ENCODE measurements around the gene B4GAT1. TPM values are rescaled to one million over a fixed set of nuclear protein-coding genes. Genes with fewer than 3 reads are reported as not detected.

The B4GAT1 gene
- total and polyA plus RNA-seq, 9 of the 15 experiments (the other 6 are each of a cell fraction or from before 2014, with no cell fraction given) = 0.86 to 9.5 (median 3.8) TPM

GRCh38 chr11:66336234-66337102 is 11.0 kb downstream of the B4GAT1 start, which contains the start of gene RIN1:
TSS of gene RIN1 (minus strand) at chr11:66336434. CDS start at chr11:66336402, 32 bp downstream.
- 0 out of 2 replicates have a peak within 1 kb of the TSS, but pooled peaks have one; percentile 8 for H2AFZ ChIP-seq (ENCODE audit: low read depth, low read length)
- FAIRE-seq (peak; percentile 93), ATAC-seq (peak; percentile 89), DNase-seq (ENCODE audit: extremely low read depth in 1 of 4, low spot score in 3 of 4) (peak; percentile 81 to 85 (median 84))
- in situ Hi-C loops (cut with MboI) (no loop called here), intact Hi-C loops (cut with micrococcal nuclease) (loop anchor here (1.0 kb wide), 1 partner anchor 24 kb away; no protein-coding TSS in a partner anchor)
- peaks cover 43% of the 10 kb centered on the region; the same call in 2 of the 3 replicates for H3K36me3 ChIP-seq (ENCODE audit: control insufficient read depth, insufficient read depth, low read length)
- H3K4me2 ChIP-seq (ENCODE audit: insufficient read depth, low read length) = no peak within 1 kb of the TSS; the same call in 1 of the 2 replicates
- H3K4me3 ChIP-seq = no peak within 1 kb of the TSS
- no peaks in the 10 kb centered on the region for H3K9me3 ChIP-seq (replicated peaks; ENCODE audit: control insufficient read depth, insufficient read depth, low read depth, low read length)
- no peak within 1 kb of the TSS for H3K27ac ChIP-seq (ENCODE audit: extremely low read depth, low read depth, low read length)
- H4K20me1 ChIP-seq (replicated peaks; ENCODE audit: control insufficient read depth, insufficient read depth, low read length) = peaks cover 3% of the 10 kb centered on the region; the same call in 1 of the 2 replicates
- H3K27me3 ChIP-seq (ENCODE audit: control insufficient read depth in 2 of 2, insufficient read depth in 2 of 2, low read length in 2 of 2) = no peaks in the 10 kb centered on the region
- BruUV-seq (replicated peaks) = no TSS peak
- H3K9ac ChIP-seq (ENCODE audit: insufficient read depth in 1 of 2, low read depth in 2 of 2, low read length in 2 of 2) = peak within 1 kb of the TSS in 1 of 2 experiments; percentile 80; a peak in 2 of 4 replicates
- H3K4me1 ChIP-seq (replicated peaks in 1 of 2; ENCODE audit: control insufficient read depth in 2 of 2, insufficient read depth in 2 of 2, low read length in 2 of 2) = peaks cover 7 to 55% of the 10 kb centered on the region in 2 experiments; a peak in 4 of 5 replicates
- POLR2A ChIA-PET = interaction anchor here (0.6 to 1.0 kb wide), 5 partner anchors 8 to 729 kb away, joined by 3 to 6 read pairs (median 3); partner anchors contain the start of genes BRMS1 and YIF1A
- 40% methylated on average over 17 of the region's 22 CpGs for WGBS (ENCODE audit: insufficient coverage, low coverage, missing lambda C conversion rate)
- no peaks in the 10 kb centered on the region for H3K9me1 ChIP-seq (ENCODE audit: control insufficient read depth, insufficient read depth, low read length)
- no peaks in the 10 kb centered on the region for H3K79me2 ChIP-seq (ENCODE audit: control insufficient read depth, insufficient read depth, low read length)
- CTCF ChIA-PET (ENCODE audit: low intra/inter-chr PET ratio) = interaction anchor here (0.6 to 1.7 kb wide), 3 partner anchors 25 to 447 kb away, joined by 4 to 8 read pairs (median 8); no protein-coding TSS in a partner anchor
- TF ChIP-seq THRB (CRISPR knock-in tag; conservative IDR thresholded peaks at IDR 0.05) (0 out of 2 replicates have a peak, but pooled peaks have one; percentile 35), SIN3A (IDR thresholded peaks at IDR 0.05; ENCODE audit: borderline replicate concordance in 2 of 2, control insufficient read depth in 1 of 2, low read depth in 2 of 2, low read length in 2 of 2) (peak in 1 of 2 experiments; percentile 59; a peak in 1 of 4 replicates), ZC3H4 (CRISPR knock-in tag; IDR thresholded peaks at IDR 0.05; ENCODE audit: borderline replicate concordance) (no peak), CLOCK (CRISPR knock-in tag; IDR thresholded peaks at IDR 0.05; ENCODE audit: borderline replicate concordance) (no peak), CBFB (CRISPR knock-in tag; IDR thresholded peaks at IDR 0.05) (peak; percentile 87; the same call in 1 of the 2 replicates), ZNF12 (CRISPR knock-in tag; IDR thresholded peaks at IDR 0.05) (no peak), BACH1 (tag; IDR thresholded peaks at IDR 0.05) (no peak), KLF16 (IDR thresholded peaks at IDR 0.05) (no peak), MEF2A (IDR thresholded peaks at IDR 0.05; ENCODE audit: control insufficient read depth, low read depth, low read length) (no peak), RFX7 (CRISPR knock-in tag; IDR thresholded peaks at IDR 0.05) (no peak), KLF10 (CRISPR knock-in tag; IDR thresholded peaks at IDR 0.05) (no peak), HNRNPL (IDR thresholded peaks at IDR 0.05; ENCODE audit: low read depth, low read length) (no peak), CBFA2T3 (IDR thresholded peaks at IDR 0.05) (0 out of 2 replicates have a peak, but pooled peaks have one; percentile 12), KDM4B (IDR thresholded peaks at IDR 0.05; ENCODE audit: borderline replicate concordance in 2 of 2, low read depth in 1 of 2) (no peak), PYGO2 (tag; IDR thresholded peaks at IDR 0.05) (no peak), ZBTB1 (CRISPR knock-in tag; IDR thresholded peaks at IDR 0.05; ENCODE audit: borderline replicate concordance, low read depth) (peak; percentile 92; the same call in 1 of the 2 replicates), SMARCC2 (IDR thresholded peaks at IDR 0.05; ENCODE audit: low read depth) (no peak)
